Skeletal muscle tissue (tissue), 4 donors: Measurements from ENCODE around the gene CRYBG3. TPM values are rescaled to one million over a fixed set of nuclear protein-coding genes. Genes with fewer than 3 reads are reported as not detected.
"Not testable (repeated sequence)": the region's sequence is repeated elsewhere in the genome, so short reads cannot be mapped to it uniquely, and the experiment has no call there.

Experiments
- H3K27ac ChIP-seq: one replicate; pipeline ENCODE4 v1.7.0; 2013; ENCODE audit warnings: mild to moderate bottlenecking, low read depth, low read length, inconsistent platforms
- H3K27me3 ChIP-seq, 3 donors: one replicate each; pipeline ENCODE4 v1.7.0; 2013; ENCODE audit warnings: low read length in 3 of 3; ENCODE audit not compliant: control insufficient read depth in 3 of 3, insufficient read depth in 3 of 3
- H3K36me3 ChIP-seq, 3 donors: one replicate each; pipeline ENCODE4 v1.7.0; 2013; ENCODE audit warnings: low read length in 3 of 3; ENCODE audit not compliant: control insufficient read depth in 3 of 3, insufficient read depth in 3 of 3
- H3K4me1 ChIP-seq, 3 donors: one replicate each; pipeline ENCODE4 v1.7.0; 2013; ENCODE audit warnings: low read length in 3 of 3, mild to moderate bottlenecking in 3 of 3; ENCODE audit not compliant: control insufficient read depth in 3 of 3, insufficient read depth in 3 of 3
- H3K4me3 ChIP-seq, 3 donors: one replicate each; pipeline ENCODE4 v1.7.0; 2013; ENCODE audit warnings: low read length in 3 of 3
- H3K9ac ChIP-seq, 3 donors: one replicate each; pipeline ENCODE4 v1.7.0; 2013; ENCODE audit warnings: low read length in 3 of 3, mild to moderate bottlenecking in 3 of 3, moderate library complexity in 2 of 3, low read depth in 1 of 3
- H3K9me3 ChIP-seq, 3 donors: one replicate each; pipeline ENCODE4 v1.7.0; 2013; ENCODE audit warnings: low read length in 3 of 3; ENCODE audit not compliant: control insufficient read depth in 3 of 3
- total RNA-seq: library from RNA; depleted of rRNA; stranded (reverse); fragments of >200 nt; gene quantifications from one replicate; pipeline ENCODE4 v1.2.3, GENCODE V29; 2014
- donor health status: Osteomylitis.

CRYBG3 gene
- total RNA-seq, 1 donor from 2014 or later, result 27.1 TPM

DNA sequence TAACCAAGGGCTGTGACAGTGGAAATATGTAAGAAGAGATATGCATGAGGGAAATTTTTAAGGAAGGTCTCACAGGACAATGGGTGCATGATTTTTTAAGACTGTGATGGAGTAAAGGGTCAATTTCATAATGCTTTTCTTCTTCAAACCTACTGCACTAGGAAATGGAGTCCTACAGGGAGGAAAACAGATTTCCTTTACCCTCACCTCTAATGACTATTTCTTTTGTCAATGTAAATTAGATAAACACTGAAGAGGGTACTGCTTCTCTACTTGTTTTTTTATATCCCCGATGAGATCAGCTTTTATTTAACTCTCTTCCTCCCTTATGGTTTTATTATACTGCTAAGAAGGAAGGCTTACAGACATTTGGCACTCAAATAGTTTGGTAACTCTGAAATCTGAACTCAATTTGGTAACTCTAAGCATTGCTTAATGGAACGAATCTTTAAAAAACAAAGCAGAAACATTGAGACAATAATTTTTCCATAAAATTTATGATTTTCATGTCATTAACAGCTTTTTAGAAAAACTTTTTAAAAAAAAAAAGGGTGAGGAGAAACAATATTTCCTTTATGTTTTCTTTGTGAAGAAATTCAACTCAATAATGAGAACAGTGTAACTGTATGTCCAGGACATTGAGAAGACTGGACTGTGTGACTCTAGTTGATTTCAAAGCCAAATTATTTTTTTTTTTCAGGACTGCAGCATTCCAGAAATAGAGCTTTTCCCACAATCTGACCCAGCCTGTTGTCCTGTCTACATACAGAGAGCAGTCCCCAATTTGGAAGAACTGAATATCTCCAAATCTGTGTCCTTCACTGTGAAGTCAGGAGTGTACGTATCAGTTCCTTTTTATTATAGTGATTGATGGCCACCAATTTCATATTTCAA, 64.4 kb downstream of the CRYBG3 start:
- H3K36me3 ChIP-seq, result peaks cover 7 to 29% (median 10%) of the 10 kb centered on the region in 3 donors
- H3K27me3 ChIP-seq, result no peaks in the 10 kb centered on the region
- no peak overlapping the region for H3K9ac ChIP-seq
- H3K4me3 ChIP-seq, result no peak overlapping the region
- no peaks in the 10 kb centered on the region for H3K4me1 ChIP-seq
- no peaks in the 10 kb centered on the region for H3K9me3 ChIP-seq
- peak overlapping the region; percentile 26 for H3K27ac ChIP-seq

DNA sequence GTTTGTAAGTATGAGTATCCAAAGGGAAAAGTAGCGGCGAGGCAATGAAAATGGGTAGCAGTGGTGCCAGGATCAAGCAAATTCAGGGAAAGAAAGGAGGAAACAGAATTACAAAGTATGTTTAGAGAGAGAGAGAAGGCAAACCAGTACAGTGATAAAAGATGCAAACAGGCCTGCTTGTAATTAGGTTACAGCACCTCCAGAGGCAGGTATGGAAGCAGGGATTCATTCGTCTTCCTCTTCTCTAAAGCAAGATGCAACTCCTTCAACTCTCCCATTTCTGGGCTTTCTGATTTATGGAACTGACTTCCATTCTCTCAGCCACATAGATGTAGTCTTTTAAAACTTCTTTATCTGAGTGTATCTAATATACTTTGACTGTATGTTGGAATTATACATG, 68.0 kb downstream of the CRYBG3 start:
- Histone ChIP-seq H3K27ac (no peak overlapping the region), H3K27me3 (no peaks in the 10 kb centered on the region), H3K9ac (no peak overlapping the region), H3K4me1 (no peaks in the 10 kb centered on the region), H3K36me3 (peaks cover 5 to 37% (median 15%) of the 10 kb centered on the region in 3 donors), H3K9me3 (no peaks in the 10 kb centered on the region), H3K4me3 (no peak overlapping the region)

DNA sequence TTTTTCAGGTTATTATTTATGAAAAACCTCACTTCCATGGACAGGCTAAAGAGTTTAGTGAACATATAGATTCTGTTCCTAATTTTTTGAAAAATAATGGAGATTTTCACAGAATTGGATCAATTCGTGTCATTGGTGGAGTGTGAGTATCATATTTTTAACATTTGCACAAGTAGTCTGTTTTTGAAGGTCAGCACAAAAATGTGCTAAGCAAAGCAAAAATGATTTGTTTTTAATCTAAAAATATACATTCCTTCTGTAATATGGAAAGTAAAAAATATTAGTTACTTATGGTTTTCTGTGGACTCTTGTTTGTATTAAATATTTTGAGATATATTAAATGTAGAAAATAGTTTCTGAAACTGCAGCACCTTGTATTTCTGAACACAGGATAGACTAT, 71.0 kb downstream of the CRYBG3 start:
- no peak overlapping the region for H3K4me3 ChIP-seq
- no peaks in the 10 kb centered on the region for H3K9me3 ChIP-seq
- H3K27ac ChIP-seq, result no peak overlapping the region
- H3K4me1 ChIP-seq, result no peaks in the 10 kb centered on the region
- H3K9ac ChIP-seq, result no peak overlapping the region
- H3K36me3 ChIP-seq, result peaks cover 0 to 34% (median 11%) of the 10 kb centered on the region in 3 donors
- no peaks in the 10 kb centered on the region for H3K27me3 ChIP-seq

DNA sequence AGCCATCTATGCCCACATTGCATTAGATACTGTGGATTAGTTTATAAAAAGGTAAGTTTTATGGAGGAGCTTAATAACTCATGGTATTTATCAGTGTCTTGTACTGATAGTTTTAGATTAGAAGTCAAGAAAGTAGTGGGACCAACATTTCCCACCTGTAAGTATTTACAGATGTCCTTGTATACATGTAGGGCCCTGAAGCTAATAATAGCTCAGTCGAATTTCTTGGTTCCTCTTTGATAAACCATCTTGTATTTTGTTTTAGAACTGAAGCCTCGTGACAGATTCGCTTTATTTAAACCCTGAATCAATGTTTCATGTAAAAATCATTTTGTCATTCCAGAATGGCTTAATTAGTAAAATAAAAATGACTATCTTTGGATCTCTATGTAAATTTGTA, 73.4 kb downstream of the CRYBG3 start:
- H3K27ac ChIP-seq, result no peak overlapping the region
- peaks cover 0 to 16% (median 13%) of the 10 kb centered on the region in 3 donors for H3K36me3 ChIP-seq
- H3K4me1 ChIP-seq, result no peaks in the 10 kb centered on the region
- no peaks in the 10 kb centered on the region for H3K27me3 ChIP-seq
- no peak overlapping the region for H3K9ac ChIP-seq
- H3K4me3 ChIP-seq, result no peak overlapping the region
- no peaks in the 10 kb centered on the region for H3K9me3 ChIP-seq

GRCh38 chr3:97896129-97896528, 74.3 kb downstream of the CRYBG3 start:
- Histone ChIP-seq H3K27me3 (no peaks in the 10 kb centered on the region), H3K9me3 (no peaks in the 10 kb centered on the region), H3K9ac (no peak overlapping the region), H3K27ac (no peak overlapping the region), H3K4me1 (no peaks in the 10 kb centered on the region), H3K36me3 (peaks cover 0 to 21% (median 16%) of the 10 kb centered on the region in 3 donors), H3K4me3 (no peak overlapping the region)

DNA sequence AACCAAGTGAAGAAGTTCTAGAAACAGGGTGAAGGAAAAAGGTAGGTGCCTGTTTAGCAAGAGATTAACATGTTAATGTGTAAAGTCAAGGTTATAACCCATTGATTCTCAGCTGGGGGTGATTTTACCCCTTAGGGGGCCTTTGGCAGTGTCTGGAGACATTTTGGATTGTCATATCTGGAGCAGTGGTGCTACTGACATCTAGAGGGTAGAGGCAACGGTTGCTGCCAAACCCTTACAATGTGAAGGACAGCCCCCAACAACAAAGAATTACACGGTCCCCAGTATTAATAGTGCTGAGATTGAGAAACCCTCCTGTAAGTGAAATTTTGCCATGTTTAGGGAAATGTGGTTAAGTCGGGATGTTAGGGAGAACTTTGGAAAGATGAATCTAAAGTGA, 74.7 kb downstream of the CRYBG3 start:
- Histone ChIP-seq H3K9me3 (no peaks in the 10 kb centered on the region), H3K27ac (no peak overlapping the region), H3K4me1 (no peaks in the 10 kb centered on the region), H3K36me3 (peaks cover 0 to 22% (median 15%) of the 10 kb centered on the region in 3 donors), H3K9ac (no peak overlapping the region), H3K4me3 (no peak overlapping the region), H3K27me3 (no peaks in the 10 kb centered on the region)

DNA sequence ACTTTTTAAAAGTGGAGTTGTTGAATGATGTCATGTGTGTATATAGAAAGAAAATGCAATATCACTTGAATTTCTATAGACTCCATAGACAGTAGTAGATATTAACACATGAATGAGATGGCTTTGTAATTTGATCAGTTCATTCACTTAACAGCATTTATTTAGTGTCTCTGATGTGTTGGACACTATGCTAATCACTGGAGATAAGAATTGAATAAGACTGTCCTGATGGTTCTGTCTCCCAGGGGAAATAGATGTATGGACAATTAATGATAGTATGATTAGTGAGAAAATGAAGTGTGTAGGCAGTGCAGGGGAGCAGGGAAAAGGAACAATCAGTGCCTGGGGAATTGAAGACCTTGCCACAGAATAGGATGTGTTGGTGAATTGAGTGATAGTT, 77.5 kb downstream of the CRYBG3 start:
- Histone ChIP-seq H3K9ac (no peak overlapping the region), H3K27ac (no peak overlapping the region), H3K9me3 (no peaks in the 10 kb centered on the region), H3K36me3 (peaks cover 0 to 14% (median 4%) of the 10 kb centered on the region in 3 donors), H3K4me3 (no peak overlapping the region), H3K27me3 (no peaks in the 10 kb centered on the region), H3K4me1 (peaks cover 0 to 3% (median 0%) of the 10 kb centered on the region in 3 donors)

DNA sequence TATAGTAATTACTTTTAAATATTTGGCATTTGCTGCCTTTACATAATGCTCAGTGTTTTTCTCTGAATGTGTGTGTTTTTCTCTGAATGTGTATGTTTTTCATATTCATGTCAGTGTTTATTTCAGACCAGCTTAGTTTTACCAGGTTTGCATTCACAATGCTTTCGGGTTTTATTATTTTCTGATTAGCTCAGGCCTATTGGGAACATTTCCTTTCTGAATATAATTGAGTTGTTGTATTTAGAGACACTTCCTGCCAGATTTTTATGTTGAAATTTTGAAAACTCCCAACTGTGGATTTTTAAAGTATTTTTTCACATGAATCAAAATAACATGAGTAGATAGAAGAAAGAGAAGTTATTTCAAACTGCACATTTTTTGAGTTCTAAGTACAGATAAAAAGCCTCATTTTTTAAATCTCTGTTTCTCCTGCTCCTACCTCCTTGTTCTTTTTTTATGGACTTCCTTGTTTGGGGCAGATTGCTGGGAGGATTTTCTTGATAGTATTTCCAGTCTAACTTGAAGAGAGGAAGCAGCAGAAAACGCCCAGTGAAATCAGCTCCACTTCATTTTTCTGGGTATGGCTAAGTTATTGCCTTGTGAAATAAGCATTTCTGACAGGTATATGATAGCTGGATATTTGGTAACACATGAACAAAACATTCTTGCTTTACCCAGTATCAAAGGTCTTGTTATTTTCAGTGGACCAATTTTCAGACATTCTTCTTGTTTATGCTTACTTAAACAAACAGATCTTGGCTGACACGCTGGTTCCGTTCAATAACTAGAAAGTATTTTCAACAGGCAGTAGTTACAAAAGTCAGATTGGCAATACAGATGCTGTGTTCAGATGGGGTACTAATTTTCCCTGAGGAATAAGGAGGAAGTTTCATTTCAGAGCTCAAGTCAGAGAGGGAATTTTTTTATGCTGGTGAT, 79.8 kb downstream of the CRYBG3 start:
- H3K36me3 ChIP-seq, result peaks cover 0 to 14% (median 0%) of the 10 kb centered on the region in 3 donors
- H3K4me1 ChIP-seq, result peaks cover 0 to 3% (median 0%) of the 10 kb centered on the region in 3 donors
- H3K9me3 ChIP-seq, result no peaks in the 10 kb centered on the region
- H3K27me3 ChIP-seq, result no peaks in the 10 kb centered on the region
- peak overlapping the region; percentile 27 for H3K27ac ChIP-seq
- no peak overlapping the region for H3K9ac ChIP-seq
- H3K4me3 ChIP-seq, result no peak overlapping the region

DNA sequence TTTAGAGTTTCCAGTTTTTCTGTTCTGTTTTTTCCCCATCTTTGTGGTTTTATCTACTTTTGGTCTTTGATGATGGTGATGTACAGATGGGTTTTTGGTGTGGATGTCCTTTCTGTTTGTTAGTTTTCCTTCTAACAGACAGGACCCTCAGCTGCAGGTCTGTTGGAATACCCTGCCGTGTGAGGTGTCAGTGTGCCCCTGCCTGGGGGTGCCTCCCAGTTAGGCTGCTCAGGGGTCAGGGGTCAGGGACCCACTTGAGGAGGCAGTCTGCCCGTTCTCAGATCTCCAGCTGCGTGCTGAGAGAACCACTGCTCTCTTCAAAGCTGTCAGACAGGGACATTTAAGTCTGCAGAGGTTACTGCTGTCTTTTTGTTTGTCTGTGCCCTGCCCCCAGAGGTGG, 88.0 kb downstream of the CRYBG3 start:
- not testable (repeated sequence) for H3K9me3 ChIP-seq, H3K9ac ChIP-seq, H3K27me3 ChIP-seq, H3K4me1 ChIP-seq, H3K27ac ChIP-seq, H3K4me3 ChIP-seq
- peaks cover 0 to 14% (median 6%) of the 10 kb centered on the region in 3 donors for H3K36me3 ChIP-seq
